NCI-H446 treated with DMSO at 0.1 percent for 48 hours (cell line): Measurements from ENCODE around the gene CLEC4D.
A peak's percentile ranks its signal among the peaks of the same experiment; 100 is the strongest.
"Not testable (repeated sequence)": the region's sequence is repeated elsewhere in the genome, so short reads cannot be mapped to it uniquely, and the experiment has no call there.

Experiments
- DNase-seq: peaks from one replicate; lab custom pipeline; 2025; lab: John Stamatoyannopoulos, UW

Gene CLEC4D

DNA sequence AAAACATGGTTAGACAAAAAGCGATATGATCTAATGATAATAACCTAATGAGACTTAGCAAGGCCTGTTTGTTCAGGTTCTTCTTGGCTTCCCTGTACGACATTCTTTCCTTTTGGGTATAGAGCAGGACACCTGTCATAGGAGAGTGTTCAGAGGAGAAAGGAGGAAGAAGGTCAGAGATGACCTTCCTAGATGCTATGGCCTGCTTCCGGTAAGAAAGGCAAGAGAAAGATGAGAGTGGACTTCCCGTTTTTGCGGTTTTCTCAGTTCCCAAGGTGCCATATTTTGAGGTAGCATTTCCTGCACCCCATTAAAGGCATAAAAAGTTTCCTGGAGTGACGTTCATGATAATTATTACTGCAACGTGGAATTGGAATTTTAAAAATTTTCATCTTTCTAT is 18.7 kb downstream of the CLEC4D start:
- DNase-seq, result no peak

DNA sequence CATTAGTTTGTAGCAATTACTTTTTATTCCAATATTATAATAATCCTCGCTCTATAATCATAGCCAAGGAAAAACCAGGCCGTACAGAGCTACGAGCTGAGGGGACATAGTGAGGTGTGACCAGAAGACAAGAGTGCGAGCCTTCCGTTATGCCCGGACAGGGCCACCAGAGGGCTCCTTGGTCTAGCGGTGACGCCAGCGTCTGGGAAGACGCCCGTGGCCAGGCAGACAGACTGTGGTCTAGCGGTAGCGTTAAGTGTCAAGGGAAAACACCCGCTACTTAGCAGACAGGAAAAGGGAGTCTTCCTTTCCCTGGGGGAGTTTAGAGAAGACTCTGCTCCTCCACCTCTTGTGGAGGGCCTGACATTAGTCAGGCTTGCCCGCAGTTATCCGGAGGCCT is 24.5 kb downstream of the CLEC4D start:
- not testable (repeated sequence) for DNase-seq

DNA sequence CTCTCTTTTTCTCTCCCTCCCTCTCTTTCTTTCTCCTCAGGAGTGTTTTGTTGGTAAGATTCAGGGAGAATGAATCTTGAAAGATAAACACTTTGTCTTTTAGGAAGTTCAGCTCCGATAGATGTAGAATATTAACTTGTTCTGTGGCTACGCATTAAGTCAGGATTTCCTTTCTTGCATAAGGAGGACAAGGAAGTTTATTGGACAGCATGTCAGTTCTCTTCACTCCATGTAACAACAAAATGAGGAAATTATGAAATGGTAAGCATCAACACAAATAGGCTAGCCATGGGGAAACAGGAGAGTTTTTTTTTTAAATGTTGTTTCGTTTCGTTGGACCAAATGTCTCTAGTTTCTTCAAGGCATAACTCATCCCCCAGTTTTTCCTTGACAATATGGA is 27.5 kb downstream of the CLEC4D start, which contains the start of gene CLEC4E:
Gene CLEC4E, minus strand, starts transcription at position 75 of the 400 bp plus-strand sequence. CDS start 108 bp downstream, outside the sequence.
- DNase-seq, result not testable (repeated sequence)

DNA sequence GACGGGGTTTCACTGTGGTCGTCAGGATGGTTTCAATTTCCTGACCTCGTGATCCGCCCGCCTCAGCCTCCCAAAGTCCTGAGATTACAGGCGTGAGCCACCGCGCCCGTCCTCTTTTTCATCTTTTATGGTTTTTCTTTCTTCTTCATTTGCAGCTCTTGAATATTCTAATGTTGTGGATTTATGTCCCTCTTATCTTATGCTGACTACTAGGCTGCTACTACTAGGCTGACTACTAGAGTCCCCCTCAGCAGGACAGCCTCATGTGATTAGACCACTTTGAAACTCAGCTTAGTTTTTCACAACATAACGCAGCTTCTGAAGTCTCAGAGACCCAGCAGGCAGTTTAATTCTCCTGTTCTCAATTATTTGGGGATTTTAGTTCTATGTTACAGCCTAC is 28.3 kb downstream of the CLEC4D start:
- DNase-seq, result no peak

DNA sequence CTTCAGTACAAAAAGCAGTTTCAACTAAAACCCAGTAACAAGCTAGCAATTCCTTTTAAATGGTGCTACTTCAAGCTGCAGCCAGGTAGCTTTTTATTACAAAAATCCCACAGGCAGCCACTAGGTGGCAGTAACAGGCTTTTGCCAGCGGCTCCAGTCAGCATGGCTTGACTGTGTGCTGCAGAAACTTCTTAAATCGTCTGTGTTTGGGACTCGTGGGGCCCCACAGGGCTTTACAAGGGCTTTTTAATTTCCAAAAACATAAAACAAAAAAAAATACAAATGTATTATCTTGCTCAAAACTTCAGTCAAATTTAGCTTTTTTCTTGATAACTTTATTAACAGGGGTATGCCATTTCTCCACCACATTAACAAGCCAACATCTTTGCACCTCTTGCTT is 31.0 kb downstream of the CLEC4D start:
- peak; percentile 2 for DNase-seq

DNA sequence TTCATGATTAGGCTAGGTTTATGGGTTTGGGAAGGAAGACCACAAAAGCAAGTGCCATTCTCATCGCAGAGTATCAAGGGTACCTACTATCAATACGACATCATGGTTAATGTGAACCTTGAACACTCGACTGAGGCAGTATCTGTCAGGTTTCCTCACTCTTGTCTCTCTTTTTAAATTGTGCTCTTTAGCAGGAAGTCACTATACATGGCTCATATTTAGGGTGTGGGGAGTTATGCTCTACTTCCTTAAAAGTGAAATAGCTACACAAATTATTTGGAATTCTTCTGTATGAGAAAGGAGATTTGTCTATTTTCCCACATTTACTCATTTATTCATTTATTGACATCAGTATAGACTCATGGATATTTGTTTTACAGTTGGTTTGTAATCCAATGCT is 33.3 kb downstream of the CLEC4D start:
- DNase-seq, result no peak

DNA sequence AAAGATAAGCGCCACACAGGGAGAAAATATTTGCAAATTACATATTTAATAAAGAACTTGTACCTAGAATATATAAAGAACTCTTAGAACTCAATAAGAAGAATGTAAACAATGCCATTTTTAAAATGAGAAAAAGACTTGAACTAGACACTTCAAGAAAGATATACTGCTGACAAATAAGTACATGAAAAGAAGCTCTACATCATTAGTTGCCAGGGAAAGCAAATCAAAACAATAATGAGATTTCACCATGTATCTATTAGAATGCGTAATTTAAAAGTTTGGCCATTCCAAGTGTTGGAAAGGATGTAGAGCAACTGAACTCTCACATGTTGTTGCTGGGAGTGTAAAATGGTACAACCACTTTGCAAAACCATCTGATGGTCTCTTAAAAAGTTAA is 34.3 kb downstream of the CLEC4D start:
- DNase-seq, result no peak

DNA sequence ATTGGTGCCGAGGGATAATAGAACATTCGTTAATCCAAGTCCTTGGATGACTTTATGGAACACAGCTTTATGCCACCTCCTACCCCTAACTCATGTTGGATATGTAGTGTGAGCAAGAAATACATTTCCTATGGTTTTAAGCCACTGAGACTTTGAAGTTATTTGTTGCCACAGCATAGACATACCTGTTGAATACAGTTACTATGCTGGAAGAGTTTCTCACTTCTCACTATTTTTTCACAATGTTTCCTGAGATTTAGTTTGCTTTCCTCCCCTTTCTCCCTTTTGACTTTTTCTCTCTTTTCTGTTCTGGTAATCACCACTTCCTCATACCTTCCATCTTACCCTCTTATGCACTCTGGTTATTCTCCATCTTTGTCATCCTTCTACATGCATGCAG is 34.9 kb downstream of the CLEC4D start:
- DNase-seq, result no peak

DNA sequence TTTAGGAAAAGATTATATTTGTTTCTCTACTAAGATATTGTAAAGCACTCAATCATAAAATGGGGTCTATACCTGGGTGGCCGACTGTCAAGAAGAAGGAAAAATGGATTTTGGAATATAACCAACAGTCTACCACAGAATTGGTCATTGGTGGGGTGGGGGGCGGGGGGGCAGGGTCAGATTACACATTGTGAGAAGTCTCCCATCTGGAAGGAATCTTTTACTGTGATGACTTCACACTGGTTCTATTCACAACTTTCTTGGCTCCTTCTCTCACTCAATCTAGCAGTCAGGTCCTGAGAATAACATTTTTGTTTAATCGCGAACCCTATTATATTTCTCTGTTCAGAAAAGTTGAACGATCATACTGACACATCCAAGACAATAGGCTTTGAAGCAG is 36.1 kb downstream of the CLEC4D start:
- DNase-seq, result no peak

DNA sequence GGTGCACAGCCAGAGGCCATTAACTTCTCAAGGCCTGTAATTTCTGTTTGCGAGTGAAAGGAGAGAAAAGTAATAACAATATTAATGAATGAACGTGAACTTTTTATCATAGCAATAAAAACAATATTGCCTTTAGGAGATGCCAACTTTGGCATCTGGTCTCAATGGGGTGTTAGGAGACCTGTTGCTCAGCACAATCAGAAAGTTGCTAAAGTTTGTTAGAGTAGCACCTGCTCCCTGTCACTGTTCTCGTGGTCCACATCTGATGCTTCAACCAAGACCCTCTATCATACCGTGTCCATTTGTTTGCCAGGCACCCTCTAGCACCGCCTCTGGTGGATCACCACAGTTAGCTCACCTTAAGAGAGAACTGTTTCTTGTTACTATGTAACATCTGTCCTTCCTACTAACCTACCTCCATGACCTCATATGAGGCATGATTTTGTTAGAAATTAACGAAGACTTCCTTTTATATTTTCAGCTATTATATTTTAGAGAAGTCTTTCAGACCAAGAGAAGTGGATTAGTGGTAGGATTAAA is 39.9 kb downstream of the CLEC4D start:
- DNase-seq, result no peak

DNA sequence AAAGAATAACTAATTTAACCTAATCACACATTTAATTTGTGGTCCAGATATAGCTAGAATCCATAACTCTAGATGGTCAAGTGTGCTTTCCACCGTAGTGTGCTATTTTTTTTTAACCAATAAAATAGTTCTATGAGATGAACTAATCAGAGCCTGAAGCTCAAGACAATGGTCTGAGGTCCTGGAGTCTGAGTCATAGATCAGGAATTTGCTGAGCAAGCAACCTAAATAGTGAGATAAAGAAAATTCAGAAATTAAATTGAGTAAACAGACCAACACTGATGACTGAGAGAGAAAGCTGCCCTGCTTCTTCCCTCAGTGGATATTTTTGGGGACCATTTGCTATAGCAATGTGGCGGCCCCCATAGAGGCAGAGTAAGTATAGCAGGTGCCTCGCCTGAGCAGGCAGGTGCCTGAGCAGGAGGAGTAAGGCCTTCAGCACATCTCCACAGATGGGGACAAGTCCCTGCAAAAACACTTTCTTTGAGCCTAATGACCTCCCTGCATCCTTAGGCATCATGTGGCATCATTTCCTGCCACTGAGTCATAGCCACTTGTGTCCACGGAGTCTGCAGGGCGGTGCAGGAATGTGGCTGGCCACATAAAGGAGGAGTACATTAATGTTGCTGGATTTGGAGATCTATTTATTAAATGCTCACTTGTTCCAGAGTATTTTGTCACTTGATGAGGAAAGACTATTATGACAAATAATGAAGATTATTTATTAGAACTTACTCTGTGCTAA is 41.3 kb downstream of the CLEC4D start:
- no peak for DNase-seq

DNA sequence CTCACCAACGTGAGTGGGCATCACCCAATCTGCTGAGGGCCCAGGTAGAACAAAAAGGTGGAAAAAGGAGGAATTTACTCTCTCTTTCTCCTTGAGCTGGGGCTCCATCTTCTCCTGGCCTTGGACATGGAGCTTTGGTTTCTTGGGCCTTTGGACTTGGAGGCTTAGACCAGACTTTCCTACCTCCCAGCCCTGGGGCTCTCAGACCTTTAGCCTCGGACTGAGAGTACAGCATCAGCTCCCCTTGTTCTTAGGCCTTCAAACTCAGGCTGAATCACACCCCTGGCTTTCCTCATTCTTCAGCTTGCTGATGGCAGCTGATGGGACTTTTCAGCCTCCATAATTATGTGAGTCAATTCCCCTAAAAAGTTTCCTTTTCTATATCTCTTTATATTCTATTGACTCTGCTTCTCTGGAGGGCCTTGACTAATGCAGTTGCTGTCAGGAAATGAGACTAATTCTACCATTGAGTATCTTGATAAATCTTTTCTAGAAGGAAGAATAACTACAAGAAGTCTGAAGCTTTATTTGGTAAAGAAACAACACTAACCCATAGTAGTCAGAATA is 43.3 kb downstream of the CLEC4D start:
- no peak for DNase-seq

DNA sequence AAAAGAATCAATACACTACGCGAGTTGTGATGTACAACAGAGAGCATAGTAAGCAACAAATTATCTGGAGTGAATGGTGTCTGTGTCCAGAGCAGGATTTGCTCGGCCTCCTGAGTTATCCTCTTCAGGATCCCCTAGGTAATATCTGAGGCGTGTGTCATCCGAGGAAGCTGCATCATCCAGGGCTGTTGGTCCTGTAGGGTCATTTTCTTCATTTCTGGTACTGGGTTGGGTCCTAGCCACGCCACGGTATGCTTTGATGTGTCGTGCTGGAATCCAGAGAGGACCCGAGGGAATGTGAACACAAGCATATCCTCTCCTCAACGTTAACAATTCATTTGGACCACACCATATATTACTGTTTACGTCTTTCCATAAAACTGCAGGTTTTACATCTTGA is 46.4 kb downstream of the CLEC4D start:
- no peak for DNase-seq

DNA sequence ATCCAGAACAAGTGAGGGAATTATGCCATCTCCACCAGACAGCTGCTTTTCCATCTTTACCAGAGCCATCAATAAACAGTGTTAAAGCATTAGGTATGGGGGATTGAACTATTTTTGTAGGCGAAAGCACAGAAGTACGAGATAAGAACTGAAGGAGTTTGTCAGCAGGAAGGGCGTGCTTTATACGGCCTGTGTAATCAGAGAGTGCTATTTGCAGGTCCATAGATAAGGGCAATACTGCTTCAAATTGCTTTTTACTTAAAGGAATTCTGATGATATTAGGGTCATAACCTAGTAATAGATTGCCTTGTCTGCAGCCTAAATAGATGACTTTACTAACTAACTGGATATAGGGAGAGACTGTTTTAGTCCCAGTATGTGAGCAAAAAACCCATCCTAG is 47.7 kb downstream of the CLEC4D start:
- DNase-seq, result no peak

DNA sequence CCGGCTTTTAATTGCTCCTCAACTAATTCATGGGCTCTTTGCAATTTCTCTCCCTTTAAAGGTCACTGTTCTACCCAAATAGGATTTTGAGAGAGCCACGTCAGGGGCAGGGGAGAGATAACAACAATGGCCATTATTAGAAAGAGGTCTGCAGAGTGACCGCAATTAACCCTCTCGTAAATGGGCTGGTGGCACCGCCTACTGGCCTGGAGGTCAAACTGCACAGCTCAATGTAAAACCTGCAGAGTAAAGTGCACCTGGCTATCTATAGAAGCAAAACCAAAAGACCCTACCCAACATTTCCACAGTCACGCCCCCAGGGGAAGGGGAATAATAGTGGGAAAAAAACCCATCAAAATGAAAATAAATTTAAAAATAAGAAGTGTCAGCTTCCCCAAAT is 49.0 kb downstream of the CLEC4D start:
- no peak for DNase-seq

DNA sequence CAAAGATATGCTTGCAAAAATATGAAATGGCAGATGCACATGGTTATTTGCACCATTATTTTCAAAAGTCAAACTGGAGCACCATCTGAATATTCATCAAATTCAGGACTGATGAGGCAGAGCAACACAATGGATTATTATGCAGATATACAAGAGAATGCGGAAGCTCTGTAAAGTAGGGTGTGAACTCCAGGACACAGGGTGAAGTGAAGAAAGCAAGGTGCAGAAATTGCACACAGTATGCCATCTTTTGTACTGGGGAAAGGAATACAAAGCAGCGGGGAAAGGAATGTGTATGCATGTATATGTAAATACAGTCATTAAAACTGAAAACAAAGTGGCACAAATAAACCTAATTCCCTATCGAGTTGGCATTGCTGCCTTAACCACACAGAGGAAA is 50.1 kb downstream of the CLEC4D start:
- no peak for DNase-seq

DNA sequence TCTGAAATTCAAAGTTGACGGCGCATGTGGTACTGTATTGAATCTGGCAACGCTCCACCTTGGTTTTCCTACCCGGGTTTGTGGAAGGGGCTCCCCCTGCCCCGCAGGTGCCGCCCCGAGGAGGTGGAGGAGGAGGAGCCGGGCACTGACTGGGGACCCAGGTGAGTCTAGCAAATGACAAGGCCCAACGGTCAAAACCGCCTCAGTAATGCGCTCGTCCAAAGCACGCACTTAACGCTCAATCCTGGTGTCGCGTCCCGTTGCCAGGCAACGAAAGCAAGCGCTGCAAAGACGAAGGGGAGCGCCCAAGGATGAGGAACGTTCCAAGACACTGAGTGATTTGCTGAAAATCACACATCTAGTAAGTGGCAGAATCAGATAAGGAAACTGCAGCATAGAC is 51.4 kb downstream of the CLEC4D start:
- DNase-seq, result no peak

DNA sequence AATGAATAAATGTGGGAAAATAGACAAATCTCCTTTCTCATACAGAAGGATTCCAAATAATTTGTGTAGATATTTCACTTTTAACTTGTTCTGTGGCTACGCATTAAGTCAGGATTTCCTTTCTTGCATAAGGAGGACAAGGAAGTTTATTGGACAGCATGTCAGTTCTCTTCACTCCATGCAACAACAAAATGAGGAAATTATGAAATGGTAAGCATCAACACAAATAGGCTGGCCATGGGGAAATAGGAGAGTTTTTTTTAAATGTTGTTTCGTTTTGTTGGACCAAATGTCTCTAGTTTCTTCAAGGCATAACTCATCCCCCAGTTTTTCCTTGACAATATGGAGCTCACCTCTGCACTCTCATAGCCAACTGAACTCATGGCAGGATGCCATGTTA is 52.7 kb downstream of the CLEC4D start:
- DNase-seq, result not testable (repeated sequence)

DNA sequence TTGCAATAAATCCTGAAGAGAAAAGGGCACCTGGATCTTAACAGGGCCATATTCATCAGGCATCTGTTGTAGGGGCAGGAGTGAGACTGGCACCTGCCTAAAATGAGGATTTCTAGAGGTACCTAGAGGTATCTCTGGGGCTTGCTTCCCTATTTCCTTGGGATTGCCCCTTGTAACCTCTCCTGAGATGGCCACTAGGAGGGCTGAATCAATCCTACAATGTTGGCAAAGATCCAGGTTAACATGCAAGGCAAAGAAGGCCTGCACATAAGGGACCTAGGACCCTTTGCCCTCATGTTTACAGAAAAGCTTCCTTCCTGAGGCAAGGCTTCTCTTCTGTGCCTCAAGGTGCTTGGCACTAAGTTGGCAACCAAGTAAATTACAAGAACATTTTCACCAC is 53.2 kb downstream of the CLEC4D start:
- DNase-seq, result no peak
